ENCODE data around the gene GTF3C2. TPM values are rescaled to one million over a fixed set of nuclear protein-coding genes. Genes with fewer than 3 reads are reported as not detected.
"Not testable (repeated sequence)": the region's sequence is repeated elsewhere in the genome, so short reads cannot be mapped to it uniquely, and the experiment has no call there.

The GTF3C2 gene
- total RNA-seq, 1 donor from 2014 or later: 54.9 TPM

DNA sequence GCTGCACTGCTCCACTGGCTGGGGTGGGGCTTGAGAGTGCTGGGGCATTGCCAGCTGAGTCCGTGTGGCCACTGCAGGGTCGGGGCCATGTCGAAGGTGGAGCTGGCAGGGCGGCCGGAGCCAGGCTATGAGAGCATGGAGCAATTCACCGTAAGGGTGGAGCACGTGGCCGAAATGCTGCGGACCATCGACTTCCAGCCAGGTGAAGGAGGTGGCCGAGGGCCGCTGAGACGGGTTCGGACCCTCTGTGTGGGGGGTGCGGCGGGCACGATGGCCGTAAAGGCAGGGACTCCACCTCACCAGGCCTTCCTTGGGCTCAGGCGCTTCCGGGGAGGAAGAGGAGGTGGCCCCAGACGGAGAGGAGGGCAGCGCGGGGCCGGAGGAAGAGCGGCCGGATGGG lies 50.4 kb downstream of the GTF3C2 start:
- no peak overlapping the region for H3K4me3 ChIP-seq (ENCODE audit: low read depth, low read length)
- peaks cover 45% of the 10 kb centered on the region for H3K27me3 ChIP-seq (ENCODE audit: control insufficient read depth, insufficient read depth, low read length)
- no peaks in the 10 kb centered on the region for H3K36me3 ChIP-seq (ENCODE audit: control insufficient read depth, insufficient read depth, low read length)
- no peak for DNase-seq (ENCODE audit: low read depth)
- TF ChIP-seq, protein P1, sequence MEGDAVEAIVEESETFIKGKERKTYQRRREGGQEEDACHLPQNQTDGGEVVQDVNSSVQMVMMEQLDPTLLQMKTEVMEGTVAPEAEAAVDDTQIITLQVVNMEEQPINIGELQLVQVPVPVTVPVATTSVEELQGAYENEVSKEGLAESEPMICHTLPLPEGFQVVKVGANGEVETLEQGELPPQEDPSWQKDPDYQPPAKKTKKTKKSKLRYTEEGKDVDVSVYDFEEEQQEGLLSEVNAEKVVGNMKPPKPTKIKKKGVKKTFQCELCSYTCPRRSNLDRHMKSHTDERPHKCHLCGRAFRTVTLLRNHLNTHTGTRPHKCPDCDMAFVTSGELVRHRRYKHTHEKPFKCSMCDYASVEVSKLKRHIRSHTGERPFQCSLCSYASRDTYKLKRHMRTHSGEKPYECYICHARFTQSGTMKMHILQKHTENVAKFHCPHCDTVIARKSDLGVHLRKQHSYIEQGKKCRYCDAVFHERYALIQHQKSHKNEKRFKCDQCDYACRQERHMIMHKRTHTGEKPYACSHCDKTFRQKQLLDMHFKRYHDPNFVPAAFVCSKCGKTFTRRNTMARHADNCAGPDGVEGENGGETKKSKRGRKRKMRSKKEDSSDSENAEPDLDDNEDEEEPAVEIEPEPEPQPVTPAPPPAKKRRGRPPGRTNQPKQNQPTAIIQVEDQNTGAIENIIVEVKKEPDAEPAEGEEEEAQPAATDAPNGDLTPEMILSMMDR (IDR thresholded peaks at IDR 0.05; ENCODE audit: insufficient read depth, low read length, poor library complexity, severe bottlenecking): no peak

- Histone ChIP-seq H3K4me3 (ENCODE audit: low read depth, low read length) (no peak overlapping the region), H3K36me3 (ENCODE audit: control insufficient read depth, insufficient read depth, low read length) (no peaks in the 10 kb centered on the region)
- TF ChIP-seq, protein P1 (IDR thresholded peaks at IDR 0.05; ENCODE audit: insufficient read depth, low read length, poor library complexity, severe bottlenecking): no peak
Observed at GRCh38 chr2:27305516-27305915, 51.0 kb downstream of the GTF3C2 start.

GRCh38 chr2:27304488-27305240 lies 51.9 kb downstream of the GTF3C2 start:
- Histone ChIP-seq H3K4me3 (ENCODE audit: low read depth, low read length) (no peak overlapping the region), H3K36me3 (ENCODE audit: control insufficient read depth, insufficient read depth, low read length) (no peaks in the 10 kb centered on the region), H3K27me3 (ENCODE audit: control insufficient read depth, insufficient read depth, low read length) (peaks cover 45% of the 10 kb centered on the region)
- DNase-seq (ENCODE audit: low read depth): no peak
- TF ChIP-seq, protein P1 (IDR thresholded peaks at IDR 0.05; ENCODE audit: insufficient read depth, low read length, poor library complexity, severe bottlenecking): no peak

More at GRCh38 chr2:27305516-27305915, 51.0 kb downstream of the GTF3C2 start:
- DNase-seq (ENCODE audit: low read depth): no peak
- peaks cover 45% of the 10 kb centered on the region for H3K27me3 ChIP-seq (ENCODE audit: control insufficient read depth, insufficient read depth, low read length)

DNA sequence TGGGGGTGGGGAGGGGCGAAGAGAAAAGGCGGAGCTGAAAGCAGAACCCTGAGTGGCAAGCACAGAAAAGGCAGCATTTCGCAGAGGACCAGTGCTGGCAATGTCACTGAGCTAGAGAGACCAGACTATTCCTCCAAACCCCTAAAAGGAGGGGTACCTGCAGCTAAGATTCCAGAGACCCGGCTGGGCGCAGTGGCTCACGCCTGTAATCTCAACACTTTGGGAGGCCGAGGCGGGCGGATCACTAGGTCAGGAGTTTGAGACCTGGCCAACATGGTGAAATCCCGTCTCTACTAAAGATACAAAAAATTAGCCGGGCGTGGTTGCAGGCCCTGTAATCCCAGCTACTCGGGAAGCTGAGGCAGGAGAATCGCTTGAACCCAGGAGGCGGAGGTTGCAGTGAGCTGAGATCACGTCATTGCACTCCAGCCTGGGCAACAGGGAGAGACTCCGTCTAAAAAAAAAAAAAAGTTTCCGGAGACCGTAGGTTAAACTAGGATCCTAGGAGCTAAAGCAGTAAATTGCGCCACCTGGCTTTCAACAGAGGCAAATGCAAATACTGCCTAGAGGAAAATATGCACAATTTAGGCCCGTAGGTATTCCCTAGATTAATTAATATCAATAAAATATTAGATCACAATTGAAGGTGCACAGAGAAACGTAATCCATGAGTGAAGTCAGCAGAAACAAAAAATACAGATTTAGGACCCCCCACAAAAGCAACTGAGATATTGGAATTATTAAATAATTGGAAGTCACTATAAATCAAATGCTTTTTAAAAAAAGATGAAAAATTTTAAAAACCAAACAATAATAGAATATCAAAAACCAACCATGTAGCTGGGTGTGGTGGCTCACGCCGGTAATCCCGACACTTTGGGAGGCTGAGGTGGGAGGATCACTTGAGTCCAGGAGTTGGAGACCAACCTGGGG lies 53.2 kb downstream of the GTF3C2 start:
- DNase-seq (ENCODE audit: low read depth): no peak
- no peaks in the 10 kb centered on the region for H3K36me3 ChIP-seq (ENCODE audit: control insufficient read depth, insufficient read depth, low read length)
- TF ChIP-seq, protein P1 (IDR thresholded peaks at IDR 0.05; ENCODE audit: insufficient read depth, low read length, poor library complexity, severe bottlenecking): peak; percentile 81
- no peak overlapping the region for H3K4me3 ChIP-seq (ENCODE audit: low read depth, low read length)
- peaks cover 39% of the 10 kb centered on the region for H3K27me3 ChIP-seq (ENCODE audit: control insufficient read depth, insufficient read depth, low read length)

GRCh38 chr2:27300606-27301005 lies 56.0 kb downstream of the GTF3C2 start:
- H3K27me3 ChIP-seq (ENCODE audit: control insufficient read depth, insufficient read depth, low read length): peaks cover 18% of the 10 kb centered on the region
- H3K36me3 ChIP-seq (ENCODE audit: control insufficient read depth, insufficient read depth, low read length); DNase-seq (ENCODE audit: low read depth); H3K4me3 ChIP-seq (ENCODE audit: low read depth, low read length): not testable (repeated sequence)

- TF ChIP-seq, protein P1 (IDR thresholded peaks at IDR 0.05; ENCODE audit: insufficient read depth, low read length, poor library complexity, severe bottlenecking): no peak
Observed at GRCh38 chr2:27298391-27299080, 58.0 kb downstream of the GTF3C2 start.

More at GRCh38 chr2:27298391-27299080, 58.0 kb downstream of the GTF3C2 start:
- DNase-seq (ENCODE audit: low read depth): no peak
- Histone ChIP-seq H3K27me3 (ENCODE audit: control insufficient read depth, insufficient read depth, low read length) (peaks cover 6% of the 10 kb centered on the region), H3K36me3 (ENCODE audit: control insufficient read depth, insufficient read depth, low read length) (no peaks in the 10 kb centered on the region), H3K4me3 (ENCODE audit: low read depth, low read length) (no peak overlapping the region)

All from kidney epithelial cell (primary cell).